HG03442 (cell line): ENCODE results near the gene YIPF4.
"Not testable (repeated sequence)": the region's sequence is repeated elsewhere in the genome, so short reads cannot be mapped to it uniquely, and the experiment has no call there.

Source experiments
- ATAC-seq: cut with Tn5 transposase; IDR thresholded peaks from one replicate; pipeline ENCODE4 v1.9.1; 2021; ENCODE audit warnings: mild to moderate bottlenecking, moderate library complexity; ENCODE audit not compliant: unreplicated experiment

Gene YIPF4

DNA sequence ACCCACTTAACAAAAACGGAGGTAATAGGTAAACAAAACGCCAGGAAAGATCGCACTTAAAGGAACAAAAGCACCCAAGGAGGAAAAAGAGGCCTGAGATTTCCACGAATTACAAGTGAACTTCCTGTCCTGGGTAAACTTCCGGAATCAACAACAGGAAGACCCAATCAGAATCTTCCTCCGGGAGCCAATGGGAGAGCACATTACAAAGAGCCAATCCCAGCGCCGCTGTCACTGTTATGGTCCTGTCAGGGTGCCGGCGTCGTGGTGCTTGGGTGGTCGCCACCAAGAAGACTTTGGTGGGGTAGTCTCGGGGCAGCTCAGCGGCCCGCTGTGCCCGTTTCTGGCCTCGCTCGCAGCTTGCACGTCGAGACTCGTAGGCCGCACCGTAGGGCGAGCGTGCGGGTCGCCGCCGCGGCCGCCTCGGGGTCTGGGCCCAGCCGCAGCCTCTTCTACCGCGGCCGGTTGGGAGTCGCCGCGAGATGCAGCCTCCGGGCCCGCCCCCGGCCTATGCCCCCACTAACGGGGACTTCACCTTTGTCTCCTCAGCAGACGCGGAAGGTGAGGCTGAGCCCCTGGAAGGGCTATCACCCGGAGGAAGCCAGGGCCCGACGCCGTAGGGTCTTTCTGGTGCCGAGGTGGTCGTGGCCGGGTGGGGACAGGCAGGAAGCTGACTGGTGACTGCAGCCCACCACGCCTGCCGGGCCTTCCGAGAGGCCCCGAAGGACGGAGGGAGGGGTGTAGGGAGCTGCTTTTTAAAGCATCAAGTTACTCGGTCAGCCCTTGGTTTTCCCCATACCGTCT is at the start of gene YIPF4:
Gene YIPF4, plus strand, starts transcription at position 231 of the 804 bp plus-strand sequence. Its CDS starts 252 bp downstream, at position 483.
- peak; percentile 98 for ATAC-seq

DNA sequence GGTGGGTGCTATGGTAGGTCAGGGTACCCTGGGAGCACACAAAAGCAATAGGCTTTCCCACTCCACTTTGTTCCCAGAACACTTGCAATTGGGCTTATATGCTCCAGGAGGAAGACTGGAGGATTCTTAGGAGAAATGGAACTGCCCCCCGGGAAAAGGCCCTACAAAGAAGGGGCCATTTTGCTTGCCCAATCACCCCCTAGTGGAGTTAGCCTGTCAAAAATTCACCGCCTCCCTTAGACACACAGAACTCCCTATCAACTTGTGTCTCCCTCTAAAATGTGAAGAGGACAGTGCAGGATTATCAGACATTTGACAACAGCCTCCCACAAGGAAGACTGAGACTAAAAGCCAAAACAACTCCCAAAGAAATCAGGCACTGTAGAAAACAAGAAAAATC is 49.5 kb upstream of the YIPF4 start:
- no peak for ATAC-seq

DNA sequence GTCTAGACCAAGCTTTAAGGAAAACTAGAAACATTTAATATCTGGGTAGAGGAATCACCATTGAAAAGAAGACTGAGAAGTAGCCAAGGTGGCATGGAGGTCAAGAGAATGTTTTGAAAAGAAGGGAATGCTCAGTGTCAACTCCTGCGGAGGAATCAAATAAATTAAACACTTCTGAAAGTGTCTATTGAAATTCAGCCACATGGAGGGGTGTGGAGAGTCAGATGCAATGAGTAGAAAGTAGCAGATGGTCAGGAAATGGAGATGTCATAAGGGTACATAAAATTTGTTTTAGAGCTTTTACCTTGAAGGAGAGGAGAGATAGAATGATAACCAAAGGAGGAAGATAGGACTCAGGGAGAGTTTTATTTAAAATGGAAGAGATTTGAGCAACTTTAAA is 48.1 kb upstream of the YIPF4 start:
- no peak for ATAC-seq

DNA sequence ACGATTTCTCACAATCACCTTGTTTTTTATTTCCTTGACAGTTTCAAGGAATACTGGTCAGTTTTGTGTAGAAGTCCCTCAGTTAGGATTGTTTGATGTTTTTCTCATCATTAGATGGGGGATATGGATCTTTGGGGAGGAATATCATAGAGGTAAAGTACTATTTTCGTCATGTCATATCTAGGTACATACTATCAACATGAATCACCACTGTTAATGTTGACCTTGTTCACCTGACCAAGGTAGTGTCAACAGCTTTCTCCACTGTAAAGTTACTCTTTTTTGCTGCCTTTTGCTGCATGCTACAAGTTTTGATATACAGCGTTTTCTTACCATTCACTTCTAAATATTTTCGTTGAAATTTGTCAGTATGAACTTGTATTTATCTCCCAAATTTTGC is 45.7 kb upstream of the YIPF4 start:
- no peak for ATAC-seq

DNA sequence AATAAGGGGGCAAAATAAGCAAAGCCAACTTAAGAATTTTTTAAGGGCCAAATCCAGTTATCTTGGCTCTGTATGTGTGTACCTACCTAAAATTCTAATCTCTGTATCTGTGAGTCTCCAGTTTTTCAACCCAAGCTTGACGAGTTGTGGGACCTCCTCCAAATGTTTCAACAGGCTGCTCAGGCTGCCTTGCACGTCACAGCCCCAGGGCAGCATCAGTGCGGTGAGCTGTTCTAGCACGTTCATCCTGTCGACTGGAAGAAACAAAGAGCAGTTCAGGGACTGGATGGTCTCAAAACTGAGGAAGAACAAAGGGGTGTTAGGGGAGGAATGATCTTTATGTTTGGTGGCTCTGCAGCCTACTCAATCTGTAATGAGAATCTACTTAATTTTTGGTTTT is 42.4 kb upstream of the YIPF4 start:
- no peak for ATAC-seq

DNA sequence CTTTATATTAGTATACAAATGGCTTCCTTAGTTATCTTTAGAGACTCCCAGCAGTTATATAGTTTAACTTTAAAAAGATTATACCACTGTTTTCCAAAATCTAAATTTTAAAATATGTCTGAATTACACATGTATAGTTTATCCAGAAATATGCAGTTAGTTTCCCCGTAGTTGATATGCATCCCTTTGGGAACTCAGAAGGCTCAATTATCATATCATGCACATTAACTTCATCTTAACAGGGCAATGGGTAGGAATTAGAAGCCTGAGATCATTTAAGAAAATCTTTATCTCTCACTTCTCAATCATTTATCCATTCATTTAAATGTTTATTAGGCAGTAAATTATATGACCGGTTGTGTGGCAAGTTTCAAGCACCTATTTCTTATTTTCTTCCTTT is 40.2 kb upstream of the YIPF4 start:
- ATAC-seq, result no peak

DNA sequence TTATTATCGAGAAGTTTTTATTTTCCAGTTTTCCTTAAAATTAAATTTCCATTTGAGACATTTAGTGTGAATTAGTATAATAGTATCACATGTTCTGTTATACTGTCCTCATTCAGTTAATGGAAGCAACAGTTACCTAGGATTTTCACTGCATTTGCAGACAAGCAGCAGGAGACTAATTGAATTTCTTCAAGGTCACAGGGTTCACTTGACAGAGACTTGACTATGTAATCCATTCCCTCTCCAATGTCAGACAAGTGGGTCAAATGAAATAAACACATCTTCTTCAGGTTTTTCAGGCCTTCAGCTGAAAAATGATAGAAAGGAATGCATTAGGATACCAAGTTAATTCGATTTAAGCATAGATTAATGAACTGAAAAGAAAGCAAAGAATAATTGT is 39.7 kb upstream of the YIPF4 start:
- ATAC-seq, result no peak

DNA sequence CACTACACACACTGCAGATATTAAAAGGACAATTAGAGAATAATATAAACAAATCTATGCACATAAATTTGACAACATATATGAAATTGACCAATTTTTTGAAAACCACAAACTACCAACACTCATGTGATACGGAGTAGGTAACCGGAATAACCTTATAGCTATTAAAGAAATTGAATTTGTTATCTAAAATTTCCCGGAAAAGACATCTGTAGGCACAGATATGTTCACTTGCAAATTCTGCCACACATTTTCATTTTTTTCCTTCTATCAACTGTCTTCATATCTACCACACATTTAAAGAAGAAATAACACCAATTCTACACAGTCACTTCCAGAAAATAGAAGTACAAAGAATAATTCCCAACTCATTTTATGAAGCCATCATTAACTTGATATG is 35.4 kb upstream of the YIPF4 start:
- ATAC-seq, result no peak

DNA sequence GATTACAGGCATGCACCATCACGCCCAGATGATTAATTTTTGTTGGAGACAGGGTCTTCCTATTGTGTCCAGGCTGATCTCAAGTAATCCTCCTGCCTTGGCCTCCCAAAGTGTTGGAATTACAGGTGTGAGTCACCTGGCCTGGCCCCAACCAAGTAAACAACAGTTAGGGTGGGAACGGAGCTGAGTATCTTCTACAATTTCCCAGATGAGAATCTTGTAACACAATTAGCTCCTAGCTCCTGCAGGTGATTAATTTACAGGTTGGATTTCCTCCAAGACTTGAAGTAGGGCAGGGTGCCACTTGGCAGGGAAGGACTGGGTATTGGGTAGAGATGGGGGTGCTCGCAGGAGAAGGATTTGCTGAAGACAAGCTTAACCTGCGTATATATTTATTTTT is 30.8 kb upstream of the YIPF4 start:
- no peak for ATAC-seq

DNA sequence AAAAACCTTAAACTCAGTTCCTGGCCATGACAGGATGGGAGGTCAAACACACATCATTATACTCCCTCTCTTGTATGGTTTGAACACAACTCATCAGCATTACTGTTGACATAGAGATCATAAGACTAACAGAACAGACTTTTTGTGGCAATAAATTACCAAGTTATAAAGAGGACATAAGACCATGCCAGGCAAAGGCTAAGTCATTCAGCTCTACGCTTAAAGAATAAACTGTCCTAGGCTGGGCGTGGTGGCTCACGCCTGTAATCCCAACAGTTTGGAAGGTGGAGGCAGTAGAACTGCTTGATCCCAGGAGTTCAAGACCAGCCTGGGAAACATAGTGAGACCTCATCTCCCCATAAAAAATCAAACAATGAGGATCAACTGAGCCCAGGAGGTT is 29.4 kb upstream of the YIPF4 start:
- ATAC-seq, result no peak

DNA sequence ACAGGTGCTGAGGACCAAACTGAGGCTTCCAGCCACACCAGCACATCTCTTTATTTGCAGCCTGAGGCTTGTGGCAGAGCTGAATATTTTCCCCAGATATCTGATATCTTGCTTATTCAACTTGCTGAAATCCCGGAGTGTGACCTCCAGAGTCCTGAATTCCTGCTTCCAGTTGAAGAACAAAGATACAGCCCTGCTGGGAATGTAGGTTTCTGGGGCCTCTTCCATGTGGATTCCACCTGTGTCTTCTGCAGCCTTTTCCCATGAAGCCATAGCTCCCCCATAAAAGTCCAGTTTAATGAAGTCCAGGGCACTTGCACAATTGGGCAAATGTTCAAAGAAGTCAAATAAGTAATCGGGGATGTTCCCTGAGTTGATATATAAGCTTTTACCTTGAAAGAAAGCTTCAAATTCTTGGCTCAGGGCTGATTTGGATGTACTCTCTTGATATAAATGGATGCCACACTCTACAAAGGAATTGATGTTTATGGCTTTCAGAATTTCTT is 27.9 kb upstream of the YIPF4 start:
- ATAC-seq, result no peak

DNA sequence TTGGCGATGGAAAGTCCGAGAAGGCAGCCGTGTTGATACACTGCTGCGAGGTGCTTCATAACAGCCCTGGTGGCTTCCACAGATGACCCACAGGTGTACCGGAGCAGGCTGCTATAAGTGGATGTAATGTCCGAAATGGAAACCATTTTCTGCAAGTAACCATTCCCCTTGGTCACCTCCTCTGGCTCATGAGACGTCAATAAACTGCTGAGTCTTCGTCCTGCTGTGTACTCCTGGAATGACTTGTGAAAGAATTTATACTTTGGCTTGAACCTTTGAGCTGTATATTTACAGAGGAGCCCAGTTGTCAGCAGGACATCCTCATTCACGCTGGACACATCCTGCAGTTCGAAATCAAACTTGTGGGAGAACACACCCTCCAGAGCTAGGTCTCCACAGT is 27.4 kb upstream of the YIPF4 start:
- ATAC-seq, result no peak

DNA sequence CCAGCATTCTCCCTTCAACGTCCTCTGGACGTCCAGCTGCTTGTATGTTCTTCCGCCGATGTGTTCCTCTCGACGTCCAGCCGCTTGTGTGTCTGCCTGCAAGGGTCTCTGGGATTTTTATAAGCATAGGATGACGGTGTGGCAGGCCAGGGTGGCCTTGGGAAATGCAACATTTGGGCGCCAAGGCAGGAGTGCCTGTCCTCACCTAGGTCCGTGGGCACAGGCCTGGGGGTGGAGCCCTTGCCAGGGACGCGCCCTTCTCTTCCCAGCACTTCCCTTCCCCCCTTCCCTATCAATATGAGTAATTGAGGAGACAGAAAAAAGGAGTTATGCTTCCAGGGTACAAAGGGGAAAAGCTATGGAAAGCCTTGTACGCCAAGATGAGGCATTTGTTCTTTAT is 19.5 kb upstream of the YIPF4 start:
- no peak for ATAC-seq

DNA sequence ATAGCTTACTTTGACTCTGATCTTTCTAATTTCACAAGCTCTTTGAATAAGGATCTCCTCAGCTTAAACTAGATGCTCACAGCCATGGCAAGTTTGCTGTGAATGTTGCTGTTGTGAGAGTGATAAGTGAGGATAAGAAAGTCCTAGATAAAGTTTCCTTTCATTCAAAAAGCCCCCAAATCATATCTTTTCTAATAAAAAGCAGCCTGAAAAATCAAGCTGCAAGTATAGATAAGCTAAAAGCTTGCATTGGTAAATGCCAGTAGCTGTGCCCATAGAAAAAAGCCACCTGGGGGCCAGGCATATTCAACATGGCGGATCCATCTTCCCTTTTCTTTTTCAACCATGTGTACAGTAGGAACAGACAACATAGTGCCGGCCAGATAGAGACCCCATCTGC is 17.3 kb upstream of the YIPF4 start:
- no peak for ATAC-seq

DNA sequence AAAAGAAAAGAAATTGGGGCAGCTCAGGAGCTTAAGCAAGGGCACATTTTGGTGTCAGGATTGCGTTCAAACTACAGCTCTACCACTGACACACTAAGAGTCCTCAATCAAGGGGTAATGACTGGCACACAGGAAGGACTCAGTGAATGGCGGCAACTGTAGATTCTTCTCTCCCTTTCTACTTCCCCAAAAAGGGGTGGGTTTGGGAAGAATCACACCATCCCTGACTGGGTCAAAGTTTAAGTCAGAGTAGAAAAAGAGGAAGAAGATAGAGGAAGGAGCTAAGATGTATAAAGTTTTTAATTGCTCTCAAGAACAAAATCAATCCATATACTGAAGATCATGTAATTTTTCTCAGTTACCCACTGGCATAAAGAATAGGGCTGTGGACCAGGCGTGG is 15.6 kb upstream of the YIPF4 start:
- no peak for ATAC-seq

DNA sequence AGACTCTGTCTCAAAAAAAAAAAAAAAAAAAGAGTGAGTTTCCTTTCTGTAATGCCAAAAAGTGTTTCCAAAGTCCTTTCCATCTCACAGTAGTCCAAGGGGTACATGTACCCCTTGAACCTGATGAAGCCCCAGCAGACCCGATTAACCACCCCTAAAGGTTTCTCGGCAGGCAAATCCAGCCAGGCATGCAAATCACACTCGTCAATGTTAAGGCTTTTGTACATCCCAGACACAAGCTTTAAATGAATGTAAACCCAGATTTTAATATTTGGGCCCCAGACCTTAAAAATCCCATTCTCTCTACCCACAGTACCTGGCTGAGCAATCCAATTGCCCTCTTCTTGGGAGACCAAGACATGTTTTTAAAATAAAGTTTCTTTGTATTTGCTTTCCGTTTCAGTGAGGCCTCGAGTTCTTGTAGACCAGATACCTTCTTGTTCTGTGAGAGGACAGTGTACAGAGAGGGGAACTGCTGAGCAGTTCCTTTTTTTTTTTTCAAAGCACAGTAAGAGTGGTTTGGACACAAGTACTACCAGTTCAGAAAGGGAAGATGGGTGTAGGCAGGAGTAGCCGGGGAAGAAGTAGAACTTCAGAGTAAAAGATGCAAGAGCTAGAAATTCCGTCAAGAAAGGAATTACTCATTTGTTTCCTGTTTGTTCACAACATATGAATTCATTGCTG is 13.1 kb upstream of the YIPF4 start, which contains the start of gene NLRC4:
Gene NLRC4, minus strand, starts transcription at position 465 of the 684 bp plus-strand sequence. CDS start 8,111 bp downstream, outside the sequence.
- ATAC-seq, result peak; percentile 83

DNA sequence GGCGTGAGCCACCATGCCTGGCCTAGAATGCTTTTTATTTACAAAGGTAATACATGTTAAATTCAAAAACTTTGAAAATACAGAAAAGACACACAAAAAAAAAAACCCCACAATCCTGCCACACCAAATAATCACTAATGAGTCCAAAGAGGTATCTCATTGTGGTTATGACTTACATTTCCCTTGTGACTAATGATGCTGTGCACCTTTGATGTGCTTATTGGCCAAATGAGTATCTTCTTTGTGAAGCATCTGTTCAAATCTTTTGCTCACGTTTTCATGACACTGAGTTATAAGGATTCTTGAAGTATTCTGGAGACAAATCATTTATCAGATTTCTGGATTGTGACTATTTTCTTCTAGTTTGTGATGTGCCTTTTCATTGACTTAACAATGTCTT is 6.6 kb upstream of the YIPF4 start:
- ATAC-seq, result no peak

DNA sequence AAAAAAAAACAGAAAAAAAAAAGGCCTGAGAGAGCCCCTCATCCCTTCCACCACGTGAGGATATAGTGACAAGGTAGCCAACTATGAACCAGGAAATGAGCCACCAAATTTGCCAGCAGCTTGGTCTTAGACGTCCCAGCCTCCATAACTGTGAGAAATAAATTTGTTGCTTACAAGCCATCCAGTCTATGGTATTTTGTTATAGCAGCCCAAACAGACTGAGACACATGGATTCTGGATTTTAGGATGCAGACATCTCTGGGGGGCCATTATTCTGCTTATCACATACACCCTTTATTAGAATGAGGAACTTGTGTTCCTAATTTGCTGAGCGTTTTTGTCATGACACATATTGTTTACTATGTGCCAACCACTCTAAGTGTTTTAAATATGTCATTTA is 5.4 kb upstream of the YIPF4 start:
- ATAC-seq, result no peak

DNA sequence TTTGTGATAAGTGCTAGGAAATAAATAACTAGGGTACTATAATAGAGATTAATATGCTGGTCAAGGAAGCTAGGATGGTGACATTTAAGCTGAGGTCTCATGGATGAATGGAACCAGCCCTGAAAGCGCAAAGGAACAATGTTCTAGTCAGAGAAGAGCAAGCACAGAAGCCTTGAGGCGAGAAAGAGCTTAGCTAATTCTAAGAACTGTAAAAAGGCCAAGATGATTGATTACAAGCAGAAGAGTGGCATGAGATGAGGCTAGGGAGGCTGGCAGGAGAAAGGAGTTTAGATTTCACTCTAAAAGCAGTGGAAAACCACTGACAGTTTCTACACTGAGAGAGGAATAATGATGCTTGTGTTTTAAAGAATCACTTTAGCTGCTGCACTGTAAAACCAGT is 3.4 kb upstream of the YIPF4 start:
- ATAC-seq, result no peak

DNA sequence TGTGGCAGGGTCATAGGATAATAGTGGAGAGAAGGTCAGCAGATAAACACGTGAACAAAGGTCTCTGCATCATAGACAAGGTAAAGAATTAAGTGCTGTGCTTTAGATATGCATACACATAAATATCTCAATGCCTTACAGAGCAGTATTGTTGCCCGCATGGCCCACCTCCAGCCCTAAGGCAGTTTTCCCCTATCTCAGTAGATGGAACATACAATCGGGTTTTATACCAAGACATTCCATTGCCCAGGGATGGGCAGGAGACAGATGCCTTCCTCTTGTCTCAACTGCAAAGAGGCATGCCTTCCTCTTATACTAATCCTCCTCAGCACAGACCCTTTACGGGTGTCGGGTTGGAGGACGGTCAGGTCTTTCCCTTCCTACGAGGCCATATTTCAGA is 1.9 kb upstream of the YIPF4 start:
- ATAC-seq, result not testable (repeated sequence)

DNA sequence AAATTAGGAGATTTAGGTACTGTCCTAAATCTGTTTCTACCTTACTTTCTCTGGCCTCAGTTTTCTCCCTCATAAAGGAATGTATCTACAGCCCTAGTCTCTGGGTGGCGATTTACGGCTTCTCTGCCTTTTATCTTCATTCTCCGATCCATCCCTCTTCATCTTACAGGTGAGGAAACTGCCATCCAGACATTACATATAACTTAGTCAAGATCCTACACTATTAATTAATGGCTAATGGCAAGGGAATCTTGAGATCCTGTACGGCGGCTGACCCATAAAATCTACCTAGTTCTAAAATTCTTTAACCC is 386 bp upstream of the YIPF4 start:
- no peak for ATAC-seq

DNA sequence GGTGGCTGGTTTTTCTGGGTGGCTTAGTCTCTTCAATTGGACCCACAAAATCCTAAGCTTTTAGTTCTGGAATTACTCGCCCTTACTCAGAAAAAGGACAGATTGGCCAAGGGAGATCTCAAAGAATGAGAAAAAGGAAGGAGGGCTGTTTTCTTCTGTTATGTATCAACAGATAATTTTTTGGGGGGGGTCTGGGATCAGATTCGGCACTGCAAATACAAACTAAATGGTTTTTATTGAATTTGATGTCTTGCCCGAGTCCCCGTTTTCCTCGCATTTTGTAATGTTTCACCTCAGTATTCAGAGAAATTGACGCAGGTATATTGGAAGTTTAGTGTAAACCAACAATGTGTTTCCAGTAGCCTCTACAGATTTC is 762 bp downstream of the YIPF4 start:
- ATAC-seq, result no peak
